HG02840 (cell line): ENCODE data around the gene OPA1.

Experiments used
- ATAC-seq: cut with Tn5 transposase; IDR thresholded peaks from one replicate; pipeline ENCODE4 v1.9.1; 2021; ENCODE audit warnings: mild to moderate bottlenecking, moderate library complexity, moderate number of reproducible peaks; ENCODE audit not compliant: unreplicated experiment, low FRiP score

Gene OPA1

DNA sequence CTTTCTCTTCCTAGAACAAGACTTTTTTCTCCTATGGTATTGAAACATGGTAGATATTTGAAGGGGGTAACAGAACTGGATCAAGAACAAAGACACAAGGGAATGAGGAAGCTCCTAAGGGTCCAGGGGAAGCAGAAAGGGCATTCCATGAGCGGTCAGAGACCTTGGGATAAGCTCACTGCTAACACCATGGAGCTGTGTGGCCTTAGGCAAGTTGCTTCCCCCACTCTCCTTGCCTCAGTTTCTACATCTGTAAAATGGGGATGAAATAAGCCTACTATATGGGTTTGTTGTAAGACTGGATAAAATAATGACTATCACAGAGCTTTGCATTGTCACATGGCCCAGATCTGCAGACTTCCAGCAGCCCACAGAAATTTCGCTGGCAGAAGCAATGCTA, 139.8 kb downstream of the OPA1 start:
- no peak for ATAC-seq

DNA sequence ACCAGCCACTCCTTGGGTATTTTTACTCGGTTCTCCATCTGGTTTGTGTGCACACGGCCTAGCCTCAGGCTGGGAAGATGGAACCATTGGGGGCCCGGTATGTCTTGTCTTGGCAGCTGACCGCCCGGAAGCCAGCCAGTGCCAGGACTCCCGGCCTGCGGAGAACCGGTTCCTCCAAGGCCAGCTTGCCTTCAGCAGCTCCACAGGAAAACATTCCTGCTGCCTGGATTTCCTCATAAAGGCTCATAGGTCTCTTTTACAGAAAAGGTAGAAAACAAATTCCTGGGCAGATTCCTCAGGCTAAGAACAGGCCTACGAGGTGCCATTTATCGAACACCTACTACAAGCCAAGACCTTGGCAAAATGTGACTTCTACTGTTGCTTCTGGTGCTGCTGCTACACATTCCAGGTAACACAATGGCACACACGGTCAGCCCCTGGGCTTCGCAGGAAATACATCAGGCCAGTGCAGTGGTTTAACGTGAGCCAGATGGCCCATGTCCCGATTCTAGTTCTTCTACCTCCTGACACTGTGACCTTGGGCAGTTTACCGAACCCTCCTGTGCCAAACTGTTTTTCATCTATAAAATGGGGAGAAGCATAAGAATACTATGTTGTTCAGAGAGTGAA, 141.8 kb downstream of the OPA1 start:
- no peak for ATAC-seq

DNA sequence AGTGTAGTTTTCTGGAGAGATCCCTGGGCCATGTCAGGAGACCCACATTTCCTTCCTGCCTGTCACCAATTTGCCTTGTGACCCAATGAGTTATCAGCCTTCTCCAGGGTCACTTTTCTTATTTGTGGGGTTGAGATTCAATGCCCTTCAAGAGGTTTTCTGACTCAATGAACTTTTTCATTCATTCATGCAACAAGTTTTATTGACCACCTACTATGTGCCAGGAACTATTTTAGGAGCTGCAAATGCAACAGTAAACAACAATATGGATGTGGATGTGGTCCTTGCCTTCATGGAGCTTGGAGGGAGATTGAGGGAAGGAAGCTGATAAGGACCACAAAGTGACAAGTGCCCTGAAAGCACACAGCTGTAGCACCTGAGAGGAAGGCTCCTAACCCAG, 142.8 kb downstream of the OPA1 start:
- no peak for ATAC-seq

DNA sequence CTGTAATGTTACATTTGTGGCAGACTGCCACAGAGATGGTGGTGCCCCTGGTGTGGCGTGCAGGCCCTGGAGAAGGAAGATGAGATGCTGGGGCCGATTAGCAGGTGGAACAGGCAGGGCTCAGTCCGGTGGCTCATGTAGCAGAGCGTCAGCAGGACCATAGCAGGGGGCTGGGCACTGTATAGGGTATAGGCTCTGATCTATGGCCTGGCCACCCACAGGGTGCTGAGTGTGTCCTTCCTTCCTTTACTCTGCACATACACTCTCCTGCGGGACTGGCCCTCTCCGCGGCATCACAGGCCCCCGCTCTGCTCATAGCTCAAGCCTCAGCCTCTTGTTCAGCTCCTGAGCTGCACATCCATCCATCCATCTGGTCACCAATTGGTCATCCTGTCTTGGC, 143.6 kb downstream of the OPA1 start:
- ATAC-seq, result no peak

DNA sequence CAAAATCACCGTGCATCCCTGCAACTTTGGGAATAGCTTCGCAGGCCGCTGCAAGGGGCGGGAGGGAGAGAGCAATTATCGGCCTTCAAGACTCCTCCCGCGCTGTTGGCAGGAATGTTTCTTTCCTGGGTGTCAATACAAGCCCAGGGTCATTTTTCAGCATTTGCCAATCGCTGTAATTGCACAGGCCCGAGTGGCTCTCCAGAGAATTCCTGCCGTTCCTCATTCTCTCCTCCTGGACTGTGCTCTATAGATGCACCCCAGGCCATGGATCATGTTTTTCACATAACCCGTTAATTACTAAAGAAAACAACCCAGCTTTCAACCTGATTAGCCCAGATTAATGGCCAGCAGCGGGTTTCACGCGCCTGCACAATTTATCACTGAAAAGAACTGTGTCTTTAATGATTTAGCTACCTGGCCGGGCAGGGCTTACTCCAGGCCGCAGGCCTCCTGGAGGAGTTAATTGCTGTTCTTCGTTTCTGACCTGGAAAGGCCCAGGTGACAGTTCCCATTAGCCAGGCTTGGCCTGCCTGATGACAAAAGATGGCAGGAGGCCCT, 144.3 kb downstream of the OPA1 start:
- ATAC-seq, result no peak

DNA sequence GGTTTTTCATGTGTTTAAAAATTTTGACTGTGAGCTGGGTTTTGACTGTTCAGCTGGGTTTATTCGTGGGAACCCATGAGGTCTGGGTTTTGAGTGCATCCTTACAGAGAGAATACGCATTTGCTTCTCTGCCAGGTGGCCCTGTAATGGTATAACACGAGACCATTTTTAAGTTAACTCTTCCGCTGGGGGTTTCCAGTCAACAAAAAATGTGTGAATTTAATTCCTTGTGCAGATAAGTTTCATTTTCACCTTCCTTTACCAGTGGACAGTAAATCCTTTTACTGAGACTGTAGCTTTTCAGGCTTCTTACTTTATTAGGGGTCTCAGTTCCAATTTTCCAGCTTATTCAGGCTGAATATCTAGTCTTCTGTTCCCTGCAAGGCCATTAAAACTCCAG, 149.6 kb downstream of the OPA1 start:
- no peak for ATAC-seq

DNA sequence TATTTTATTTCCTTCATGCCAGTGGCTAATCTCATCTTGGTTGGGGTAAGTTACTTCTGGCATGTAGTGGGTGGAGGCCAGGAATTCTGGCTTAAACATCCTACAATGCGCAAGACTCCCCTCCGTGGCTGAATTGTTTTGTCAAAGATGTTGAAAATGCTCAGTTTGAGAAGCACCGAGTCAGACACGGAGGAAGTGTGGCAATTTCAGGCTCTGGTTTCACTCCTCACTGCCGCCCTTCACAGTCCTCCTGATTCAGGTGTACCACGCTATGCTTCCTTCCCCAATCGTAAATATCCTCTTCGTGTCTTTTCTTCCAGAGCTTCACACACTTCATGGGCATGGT, 150.7 kb downstream of the OPA1 start:
- no peak for ATAC-seq

DNA sequence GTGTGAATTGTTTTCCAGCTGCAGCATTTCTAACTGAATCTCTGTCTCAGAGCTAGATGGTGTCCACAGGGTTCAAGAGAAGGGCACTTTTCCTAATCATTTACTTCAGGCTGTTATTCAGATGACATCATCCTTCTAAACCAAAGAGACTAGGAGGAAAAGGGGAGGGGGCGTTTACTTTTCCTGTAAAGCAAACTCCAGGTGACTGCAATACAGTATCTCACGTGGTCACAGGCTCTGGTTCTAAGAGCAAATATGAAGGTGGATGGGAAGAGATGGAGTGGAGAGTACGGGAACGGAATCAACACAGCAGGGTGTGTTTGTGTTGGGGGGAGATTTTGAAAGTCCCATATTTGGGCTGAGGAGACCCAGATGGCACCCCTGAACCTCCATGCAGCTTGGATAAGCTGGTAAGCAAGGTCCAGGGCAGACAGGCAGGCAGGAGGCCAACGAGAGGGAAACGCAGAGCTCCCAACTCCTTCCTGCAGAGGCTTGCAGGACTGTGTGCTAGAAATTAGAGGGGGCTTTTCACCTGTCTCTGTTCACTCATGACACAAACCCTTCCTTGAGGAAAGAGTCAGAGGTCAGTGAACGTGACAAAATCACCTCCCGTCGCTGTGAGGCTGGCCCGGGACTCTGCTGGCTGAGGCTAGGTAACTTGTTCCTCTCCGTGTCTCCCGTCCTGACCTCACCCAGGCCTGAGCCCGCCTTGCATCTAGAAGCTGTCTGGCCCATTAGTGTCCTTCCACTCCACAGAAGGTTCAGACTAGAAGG, 151.2 kb downstream of the OPA1 start:
- no peak for ATAC-seq

DNA sequence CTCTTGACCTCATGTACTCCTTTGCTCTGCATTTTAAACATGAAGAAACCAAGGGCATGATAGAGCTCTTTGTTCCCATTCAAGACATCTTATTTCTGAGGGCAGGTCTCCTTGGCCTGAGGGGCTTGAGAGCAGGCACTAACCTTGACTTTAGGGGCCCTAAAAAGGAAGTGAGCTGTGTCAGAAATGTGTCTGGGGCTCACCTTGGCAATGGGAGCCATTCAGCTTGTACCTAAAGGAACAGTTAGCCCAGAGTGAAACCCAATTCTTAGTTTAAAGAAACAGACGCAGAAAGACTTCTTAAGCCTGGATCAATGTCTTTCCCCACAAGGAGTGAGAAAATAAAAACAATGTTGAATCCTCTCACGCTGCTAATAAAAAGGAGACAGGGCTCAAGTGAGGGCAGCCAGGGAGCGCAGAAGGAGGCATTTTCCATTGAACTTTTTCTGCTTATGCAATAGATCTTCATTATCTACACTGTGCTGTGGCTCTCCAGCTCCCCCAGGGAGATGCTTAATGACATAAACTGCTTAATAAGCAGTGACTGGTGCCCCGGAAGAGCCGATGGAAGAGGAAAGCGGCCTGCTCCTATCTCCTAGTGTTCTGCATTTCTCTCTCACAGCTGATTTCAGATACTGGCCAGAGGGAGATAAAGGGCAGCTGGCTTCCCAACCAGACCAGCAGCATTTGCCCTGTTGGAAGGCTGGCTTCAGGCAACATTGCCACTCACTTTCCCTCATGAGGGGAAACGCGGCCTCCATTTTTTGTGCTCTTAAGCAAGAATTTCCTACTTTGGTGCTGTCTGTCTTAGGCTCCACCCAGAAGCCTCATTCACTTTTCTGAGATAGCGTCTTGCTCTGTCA, 152.0 kb downstream of the OPA1 start:
- no peak for ATAC-seq

DNA sequence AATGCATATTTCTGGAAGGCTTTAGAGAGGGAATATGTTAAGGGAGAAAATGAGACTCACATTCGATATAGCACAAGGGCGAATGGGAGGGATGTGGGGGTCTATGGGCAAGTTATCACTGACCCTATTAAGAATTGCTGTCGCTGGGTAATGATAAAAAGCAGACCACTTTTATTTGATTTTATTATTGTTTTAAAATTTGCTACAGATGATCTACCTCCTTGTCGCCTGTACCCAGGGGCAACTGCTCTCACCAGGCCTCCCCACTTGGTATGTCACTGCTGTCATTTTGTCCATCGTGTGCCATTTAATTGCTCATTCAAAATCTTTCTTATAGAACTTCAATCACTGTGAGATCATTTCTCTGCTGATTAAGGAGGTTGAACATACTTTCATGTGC, 153.8 kb downstream of the OPA1 start:
- ATAC-seq, result no peak
